GM21723 (cell line): ENCODE measurements around the gene PADI4.

Experiments
- ATAC-seq: cut with Tn5 transposase; IDR thresholded peaks from one replicate; pipeline ENCODE4 v1.9.1; 2021; ENCODE audit warnings: mild to moderate bottlenecking, moderate library complexity; ENCODE audit not compliant: unreplicated experiment

PADI4 gene

DNA sequence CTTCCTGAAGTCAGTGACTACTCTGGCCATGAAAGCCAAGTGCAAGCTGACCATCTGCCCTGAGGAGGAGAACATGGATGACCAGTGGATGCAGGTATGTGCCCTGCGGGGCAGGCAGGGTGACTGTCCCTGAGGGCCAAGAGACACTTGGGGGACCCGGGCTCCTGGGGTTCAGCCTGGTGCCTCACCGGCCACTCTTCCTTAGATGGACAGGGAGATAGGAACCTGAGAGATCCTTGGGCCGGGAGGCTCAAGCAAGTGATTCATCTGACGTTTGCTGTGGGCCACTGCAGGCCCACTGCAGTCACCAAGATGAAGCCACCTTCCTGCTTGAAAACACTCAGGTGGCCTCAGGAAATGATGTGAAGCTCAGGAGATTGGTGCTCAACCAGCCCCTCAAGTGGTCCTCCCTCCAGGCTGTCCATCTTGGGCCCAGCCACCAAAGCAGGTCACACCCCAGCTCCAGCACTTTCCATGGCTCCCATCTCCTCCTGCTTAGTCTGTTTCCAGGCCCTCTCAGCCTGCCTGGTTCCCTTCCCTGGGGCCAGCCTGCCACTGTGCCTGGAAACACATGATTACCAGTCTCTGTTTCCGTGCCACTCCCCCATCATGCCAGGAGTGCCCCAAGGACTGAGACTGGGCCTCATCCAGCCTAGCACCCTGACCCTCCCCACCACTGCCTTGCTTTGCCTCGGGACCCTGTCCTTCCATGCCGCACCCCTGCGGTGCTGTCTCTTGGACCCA lies 38.2 kb downstream of the PADI4 start:
- ATAC-seq: no peak

DNA sequence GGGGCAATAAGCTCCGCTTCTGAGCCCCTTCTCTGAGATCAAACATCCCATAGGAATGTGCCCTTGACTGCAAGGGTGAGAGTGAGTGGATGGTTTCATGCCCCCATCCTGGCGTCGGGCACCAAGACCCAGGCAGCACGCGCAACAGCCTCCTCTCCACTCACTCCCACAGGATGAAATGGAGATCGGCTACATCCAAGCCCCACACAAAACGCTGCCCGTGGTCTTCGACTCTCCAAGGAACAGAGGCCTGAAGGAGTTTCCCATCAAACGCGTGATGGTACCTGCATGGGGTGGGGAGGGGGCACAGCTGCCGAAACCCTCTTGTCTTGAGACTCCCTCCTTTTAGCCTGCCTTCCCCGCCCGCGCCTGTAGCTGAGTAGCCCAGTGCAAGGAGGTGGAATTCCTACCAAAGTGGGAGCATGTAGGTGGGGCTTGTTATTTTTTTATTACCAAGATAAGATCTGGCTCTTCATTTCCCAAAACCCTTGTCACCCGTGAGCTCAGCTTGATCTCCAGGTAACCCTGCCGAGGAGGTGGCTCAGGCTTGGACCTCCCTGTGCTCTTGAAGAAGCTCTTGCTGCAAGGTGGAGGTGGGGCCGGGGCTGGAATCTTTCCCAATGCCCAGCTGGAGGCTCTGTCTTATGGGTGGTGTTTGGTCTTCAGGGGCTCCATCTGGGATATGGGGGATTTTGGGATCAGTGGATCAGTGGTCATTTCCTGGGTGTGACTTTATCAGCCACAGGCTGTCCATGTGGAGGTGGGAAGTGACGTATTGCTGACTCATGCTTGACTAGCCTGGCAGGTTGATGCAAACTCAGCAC lies 40.0 kb downstream of the PADI4 start:
- ATAC-seq: no peak

GRCh38 chr1:17348593-17349234 lies 40.7 kb downstream of the PADI4 start:
- no peak for ATAC-seq

DNA sequence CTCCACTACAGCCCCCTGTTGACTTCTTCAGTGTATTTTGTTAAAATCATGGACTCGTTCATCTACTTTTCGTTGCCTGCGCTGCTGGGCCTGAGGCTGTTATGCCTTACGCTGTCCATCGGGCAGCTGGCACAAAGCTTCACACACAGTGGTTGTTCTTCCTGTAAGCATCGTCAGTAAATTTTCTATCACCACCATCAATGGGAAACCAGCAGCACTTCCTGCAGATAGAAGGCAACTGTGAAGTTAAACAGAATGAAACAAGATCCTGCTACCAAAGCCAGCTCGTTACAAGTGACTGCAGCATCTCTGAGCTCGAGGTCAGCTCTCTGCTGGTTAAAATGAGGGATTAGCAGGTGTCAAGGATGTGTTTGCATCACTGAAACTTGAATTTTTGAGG lies 42.1 kb downstream of the PADI4 start:
- no peak for ATAC-seq

DNA sequence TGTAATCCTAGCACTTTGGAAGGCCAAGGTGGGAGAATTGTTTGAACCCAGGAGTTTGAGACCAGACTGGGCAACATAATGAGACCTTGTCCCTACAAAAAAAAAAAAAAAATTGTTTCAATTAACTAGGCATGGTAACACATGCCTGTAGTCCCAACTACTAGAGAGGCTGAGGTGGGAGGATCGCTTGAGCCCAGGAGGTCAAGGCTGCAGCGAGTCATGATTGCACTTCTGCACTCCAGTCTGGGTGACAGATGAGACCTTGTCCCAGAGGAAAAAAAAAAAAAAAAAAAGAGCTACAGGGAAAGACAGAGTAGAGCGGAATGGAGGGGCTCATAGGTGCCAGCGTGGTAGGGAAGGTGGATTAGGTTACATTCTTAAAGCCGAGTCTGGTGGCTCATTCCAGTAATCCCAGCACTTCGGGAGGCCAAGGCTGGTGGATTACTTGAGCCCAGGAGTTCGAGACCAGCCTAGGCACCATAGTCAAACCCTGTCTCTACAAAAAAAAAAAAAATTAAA lies 43.0 kb downstream of the PADI4 start:
- no peak for ATAC-seq

- ATAC-seq: no peak
These were observed 43.8 kb downstream of the PADI4 start for GRCh38 chr1:17351598-17352324.

DNA sequence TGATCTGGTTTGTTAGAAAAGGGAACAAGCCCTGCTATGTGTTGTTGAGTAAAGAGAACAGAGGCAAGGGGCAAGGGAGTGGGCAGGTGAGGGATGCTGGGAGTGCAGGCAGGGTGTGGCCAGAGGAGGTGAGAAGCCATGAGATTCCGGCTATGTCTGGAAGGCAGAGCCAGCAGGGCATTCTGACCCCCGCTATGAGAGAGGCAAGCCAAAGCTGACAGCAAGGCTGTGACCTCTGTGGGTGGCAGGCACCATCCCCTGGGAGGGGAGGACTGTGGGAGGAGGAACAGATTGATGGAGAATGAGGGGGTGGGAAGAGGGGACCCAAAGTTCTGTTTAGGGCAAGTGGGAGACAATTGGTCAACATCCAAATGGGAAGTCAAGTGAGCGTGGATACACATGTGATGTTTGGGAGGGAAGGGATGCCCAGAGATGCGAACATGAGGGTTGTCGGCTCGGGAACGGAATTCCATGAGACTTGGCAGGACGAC lies 44.5 kb downstream of the PADI4 start:
- no peak for ATAC-seq

DNA sequence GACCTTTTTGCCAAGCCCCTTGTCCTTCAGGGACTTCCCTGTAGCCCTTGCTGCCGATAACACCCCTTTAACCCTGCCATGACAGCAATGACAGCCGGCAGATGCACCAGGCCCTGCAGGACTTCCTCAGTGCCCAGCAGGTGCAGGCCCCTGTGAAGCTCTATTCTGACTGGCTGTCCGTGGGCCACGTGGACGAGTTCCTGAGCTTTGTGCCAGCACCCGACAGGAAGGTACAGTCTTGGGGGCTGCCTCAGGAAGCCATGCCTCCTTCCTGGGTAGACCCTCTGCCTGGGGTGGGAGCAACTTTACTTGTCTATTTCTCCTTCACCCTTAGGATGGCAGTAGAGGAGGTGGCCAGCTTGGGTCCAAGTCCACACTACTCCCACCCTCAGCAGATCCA lies 47.9 kb downstream of the PADI4 start:
- ATAC-seq: no peak

GRCh38 chr1:17356387-17357026 lies 48.5 kb downstream of the PADI4 start:
- no peak for ATAC-seq

DNA sequence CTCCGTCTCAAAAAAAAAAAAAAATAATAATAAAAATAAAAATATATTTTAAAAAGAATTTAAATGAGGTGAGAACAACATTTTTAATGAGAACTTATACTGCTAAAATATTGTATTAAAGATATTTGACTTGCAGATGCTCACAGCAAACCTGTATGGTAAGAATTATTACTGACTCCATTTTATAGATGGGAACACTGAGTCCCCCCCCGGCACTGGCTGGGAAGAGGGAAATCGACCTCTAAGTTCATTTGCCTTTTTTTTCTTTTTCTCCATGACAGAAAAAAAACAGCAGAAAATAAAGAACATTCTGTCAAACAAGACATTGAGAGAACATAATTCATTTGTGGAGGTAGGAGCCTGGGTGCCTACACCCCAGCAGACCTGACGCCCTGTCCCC lies 50.6 kb downstream of the PADI4 start:
- no peak for ATAC-seq

DNA sequence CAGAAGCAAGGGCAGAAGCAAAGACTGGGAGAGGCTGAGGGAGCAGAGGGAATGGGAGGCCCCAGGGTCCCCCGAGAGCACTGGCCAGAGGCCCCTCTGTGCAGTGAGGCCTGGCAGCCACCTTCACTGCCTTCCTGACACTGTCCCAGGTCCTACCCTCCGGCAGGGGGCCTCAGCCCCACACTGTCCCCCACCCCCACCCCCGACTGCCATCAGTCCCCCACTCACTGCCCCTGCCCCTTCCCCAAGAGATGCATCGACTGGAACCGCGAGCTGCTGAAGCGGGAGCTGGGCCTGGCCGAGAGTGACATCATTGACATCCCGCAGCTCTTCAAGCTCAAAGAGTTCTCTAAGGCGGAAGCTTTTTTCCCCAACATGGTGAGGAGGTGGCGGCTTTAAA lies 51.0 kb downstream of the PADI4 start:
- ATAC-seq: no peak

- no peak for ATAC-seq
These were observed 51.8 kb downstream of the PADI4 start for GRCh38 chr1:17359808-17360207.

GRCh38 chr1:17360272-17360956 lies 52.4 kb downstream of the PADI4 start:
- no peak for ATAC-seq

DNA sequence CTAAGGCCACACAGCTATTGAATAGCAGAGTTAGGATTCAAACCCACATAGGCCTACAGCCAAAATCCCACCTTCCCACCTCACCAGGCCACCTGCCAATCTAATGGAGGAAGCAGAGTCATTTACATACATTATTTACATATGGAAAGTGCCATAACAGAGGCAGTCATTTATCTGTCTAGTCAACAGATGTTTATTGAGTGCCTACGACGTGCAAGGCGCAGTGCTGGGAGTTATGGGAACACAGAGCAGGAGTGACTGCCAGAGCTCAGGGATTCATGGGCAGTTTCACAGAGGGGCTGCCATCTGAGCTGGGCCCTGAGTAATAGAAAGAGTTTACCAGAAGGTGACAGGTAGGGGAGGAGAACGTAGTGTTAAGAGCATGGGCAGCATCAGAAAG lies 53.7 kb downstream of the PADI4 start:
- ATAC-seq: no peak

GRCh38 chr1:17363351-17363750 lies 55.4 kb downstream of the PADI4 start:
- no peak for ATAC-seq

GRCh38 chr1:17363771-17364170 lies 55.8 kb downstream of the PADI4 start:
- ATAC-seq: no peak

- no peak for ATAC-seq
These were observed 57.3 kb downstream of the PADI4 start for GRCh38 chr1:17365293-17365692.

DNA sequence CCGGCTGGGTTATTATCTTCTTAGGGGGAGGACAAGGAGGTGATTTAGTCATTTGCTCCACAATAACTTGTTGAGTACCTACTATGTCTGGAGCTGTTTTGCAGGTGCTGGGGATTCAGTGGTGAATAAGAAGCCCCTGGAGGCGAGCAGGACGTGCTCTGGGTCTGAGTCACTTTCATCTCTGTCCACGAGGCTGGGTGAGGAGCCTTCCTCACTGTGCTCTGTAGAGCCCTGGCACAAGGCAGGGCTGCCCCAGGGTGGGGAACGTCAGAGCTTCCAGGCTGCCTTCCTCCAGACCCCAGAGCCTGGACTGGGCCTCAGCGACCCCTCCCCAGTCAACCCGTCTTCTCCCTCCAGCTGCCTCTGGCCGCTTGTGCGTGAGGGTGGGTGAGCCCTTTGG lies 61.5 kb downstream of the PADI4 start:
- no peak for ATAC-seq

GRCh38 chr1:17370618-17371017 lies 62.6 kb downstream of the PADI4 start:
- ATAC-seq: no peak

- ATAC-seq: no peak
These were observed 63.9 kb downstream of the PADI4 start, which contains the start of gene PADI6 for GRCh38 chr1:17371896-17372295. Gene PADI6, plus strand, starts transcription at chr1:17372196. Its CDS starts 50 bp downstream, at chr1:17372246.
